Choroid plexus epithelial cell (primary cell): ENCODE results near the gene NYAP1.
"Not testable (repeated sequence)": the region's sequence is repeated elsewhere in the genome, so short reads cannot be mapped to it uniquely, and the experiment has no call there.

Experiments
- DNase-seq: peaks from one replicate; pipeline ENCODE4 v3.0.0-alpha.2; 2010; ENCODE audit warnings: low read depth
- H3K4me3 ChIP-seq: 2 replicates; pipeline ENCODE4 v1.5.1; 2011; ENCODE audit warnings: low read depth, mild to moderate bottlenecking, control low read depth, low read length, moderate library complexity
- TF ChIP-seq, protein P1 (sequence below): conservative IDR thresholded peaks from 2 replicates; pipeline ENCODE4 v1.5.1; 2011; ENCODE audit warnings: low read depth, mild to moderate bottlenecking, control low read depth, inconsistent platforms, low read length, moderate library complexity

Gene NYAP1

GRCh38 chr7:100519580-100519979 is 35.9 kb downstream of the NYAP1 start:
- TF ChIP-seq, protein P1, sequence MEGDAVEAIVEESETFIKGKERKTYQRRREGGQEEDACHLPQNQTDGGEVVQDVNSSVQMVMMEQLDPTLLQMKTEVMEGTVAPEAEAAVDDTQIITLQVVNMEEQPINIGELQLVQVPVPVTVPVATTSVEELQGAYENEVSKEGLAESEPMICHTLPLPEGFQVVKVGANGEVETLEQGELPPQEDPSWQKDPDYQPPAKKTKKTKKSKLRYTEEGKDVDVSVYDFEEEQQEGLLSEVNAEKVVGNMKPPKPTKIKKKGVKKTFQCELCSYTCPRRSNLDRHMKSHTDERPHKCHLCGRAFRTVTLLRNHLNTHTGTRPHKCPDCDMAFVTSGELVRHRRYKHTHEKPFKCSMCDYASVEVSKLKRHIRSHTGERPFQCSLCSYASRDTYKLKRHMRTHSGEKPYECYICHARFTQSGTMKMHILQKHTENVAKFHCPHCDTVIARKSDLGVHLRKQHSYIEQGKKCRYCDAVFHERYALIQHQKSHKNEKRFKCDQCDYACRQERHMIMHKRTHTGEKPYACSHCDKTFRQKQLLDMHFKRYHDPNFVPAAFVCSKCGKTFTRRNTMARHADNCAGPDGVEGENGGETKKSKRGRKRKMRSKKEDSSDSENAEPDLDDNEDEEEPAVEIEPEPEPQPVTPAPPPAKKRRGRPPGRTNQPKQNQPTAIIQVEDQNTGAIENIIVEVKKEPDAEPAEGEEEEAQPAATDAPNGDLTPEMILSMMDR, result no peak
- H3K4me3 ChIP-seq, result no peak overlapping the region
- DNase-seq, result no peak

DNA sequence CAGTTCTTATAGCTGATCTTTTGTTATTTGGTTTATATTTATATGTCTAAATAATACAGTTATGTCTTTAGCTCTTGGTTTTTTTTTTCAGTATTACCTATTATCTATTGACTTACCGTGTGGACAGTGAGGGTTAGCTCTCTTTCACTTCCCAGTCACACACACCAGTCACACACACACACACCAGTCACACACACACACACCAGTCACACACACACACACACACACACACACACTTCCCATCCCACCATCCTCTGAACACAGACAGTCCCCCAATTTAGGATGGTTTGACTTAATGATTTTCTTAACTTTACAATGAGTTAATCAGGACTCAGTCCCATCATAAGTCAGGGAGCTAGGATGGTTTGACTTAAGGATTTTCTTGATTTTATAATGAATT is 36.4 kb downstream of the NYAP1 start:
- H3K4me3 ChIP-seq, result no peak overlapping the region
- TF ChIP-seq, protein P1, result no peak
- no peak for DNase-seq

DNA sequence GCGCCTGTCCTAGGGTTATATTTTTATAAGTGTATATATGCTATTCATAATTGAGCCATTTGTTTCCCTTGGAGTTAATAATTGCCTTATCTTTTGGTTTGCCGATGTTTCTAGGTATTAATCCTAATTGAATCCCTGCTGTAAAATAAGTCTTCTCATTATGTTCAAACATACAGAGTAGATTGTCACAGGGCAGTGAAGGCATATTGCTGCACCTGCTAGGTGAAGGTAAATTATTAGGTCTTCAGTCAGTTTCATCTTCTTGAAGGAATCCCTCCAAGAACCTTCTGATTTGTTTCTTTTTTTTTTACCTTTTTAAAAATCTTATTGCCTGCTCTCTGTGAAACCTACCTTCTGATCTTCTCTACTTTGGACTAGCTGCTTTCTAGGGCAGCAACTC is 37.3 kb downstream of the NYAP1 start:
- TF ChIP-seq, protein P1, result no peak
- no peak for DNase-seq
- no peak overlapping the region for H3K4me3 ChIP-seq

- peak; percentile 20 for DNase-seq
- not testable (repeated sequence) for H3K4me3 ChIP-seq
These were observed 38.3 kb downstream of the NYAP1 start for GRCh38 chr7:100521909-100522593.

- H3K4me3 ChIP-seq, DNase-seq: not testable (repeated sequence)
These were observed 39.5 kb downstream of the NYAP1 start for GRCh38 chr7:100523192-100523591.

DNA sequence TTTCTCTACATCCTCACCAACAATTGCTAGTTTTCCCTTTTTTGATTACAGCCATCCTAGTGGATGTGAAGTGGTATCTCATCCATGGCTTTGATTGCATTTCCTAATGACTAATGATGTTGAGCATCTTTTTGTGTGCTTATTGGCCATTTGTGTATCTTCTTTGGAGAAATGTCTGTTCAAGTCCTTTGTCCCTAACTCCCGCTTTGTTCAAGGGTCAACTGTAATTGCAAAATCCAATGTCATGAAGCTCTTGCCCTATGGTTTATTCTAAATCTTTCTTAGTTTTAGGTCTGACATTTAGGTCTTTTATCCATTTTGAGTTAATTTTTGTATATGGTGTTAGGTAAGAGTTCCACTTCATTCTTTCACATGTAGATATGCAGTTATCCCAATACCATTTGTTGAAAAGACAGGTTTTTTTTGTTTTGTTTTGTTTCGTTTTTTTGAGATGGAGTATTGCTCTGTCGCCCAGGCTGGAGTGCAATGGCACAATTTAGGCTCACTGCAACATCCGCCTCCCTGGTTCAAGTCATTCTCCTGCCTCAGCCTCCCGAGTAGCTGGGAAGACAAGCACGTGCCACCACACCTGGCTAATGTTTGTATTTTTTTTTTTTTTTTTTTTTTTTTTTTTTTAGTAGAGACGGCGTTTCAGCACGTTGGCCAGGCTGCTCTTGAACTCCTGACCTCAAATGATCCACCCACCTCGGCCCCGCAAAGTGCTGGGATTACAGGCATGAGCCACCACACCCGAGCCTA is 44.6 kb downstream of the NYAP1 start:
- DNase-seq, H3K4me3 ChIP-seq: not testable (repeated sequence)

DNA sequence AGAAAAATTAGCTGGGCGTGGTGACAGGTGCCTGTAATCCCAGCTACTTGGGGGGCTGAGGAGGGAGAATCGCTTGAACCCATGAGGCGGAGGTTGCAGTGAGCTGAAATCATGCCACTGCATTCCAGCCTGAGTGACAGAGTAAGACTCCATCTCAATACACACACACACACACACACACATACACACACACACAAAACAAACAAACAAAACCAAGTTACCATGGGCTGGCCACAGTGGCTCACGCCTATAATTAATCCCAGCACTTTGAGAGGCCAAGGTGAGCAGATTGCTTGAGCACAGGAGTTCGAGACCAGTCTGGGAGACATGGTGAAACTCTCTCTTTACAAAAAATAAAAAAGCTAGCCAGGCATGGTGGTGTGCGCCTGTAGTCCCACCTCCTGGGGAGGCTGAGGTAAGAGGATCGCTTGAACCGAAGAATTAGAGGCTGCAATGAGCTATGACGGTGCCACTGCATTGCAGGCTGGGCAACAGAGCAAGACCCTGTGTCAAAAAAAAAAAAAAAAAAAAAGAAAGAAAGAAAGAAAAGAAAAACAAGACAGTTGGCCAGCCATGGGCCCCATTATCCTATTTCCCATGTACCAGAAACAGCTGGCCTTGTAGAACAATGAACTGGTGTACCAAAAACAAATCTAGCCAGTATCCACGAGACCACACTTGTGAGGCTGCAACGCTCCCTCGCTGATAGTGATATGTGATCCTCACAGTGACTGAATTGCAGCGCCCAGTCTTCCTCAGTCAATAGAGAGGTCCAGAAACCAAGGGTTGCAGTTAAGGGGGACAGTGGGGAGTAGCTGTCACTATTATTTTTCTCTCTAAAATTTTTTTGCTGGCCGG is 48.7 kb downstream of the NYAP1 start:
- no peak overlapping the region for H3K4me3 ChIP-seq
- no peak for DNase-seq
- TF ChIP-seq, protein P1, result no peak

GRCh38 chr7:100535982-100536381 is 52.3 kb downstream of the NYAP1 start:
- H3K4me3 ChIP-seq, DNase-seq: not testable (repeated sequence)

DNA sequence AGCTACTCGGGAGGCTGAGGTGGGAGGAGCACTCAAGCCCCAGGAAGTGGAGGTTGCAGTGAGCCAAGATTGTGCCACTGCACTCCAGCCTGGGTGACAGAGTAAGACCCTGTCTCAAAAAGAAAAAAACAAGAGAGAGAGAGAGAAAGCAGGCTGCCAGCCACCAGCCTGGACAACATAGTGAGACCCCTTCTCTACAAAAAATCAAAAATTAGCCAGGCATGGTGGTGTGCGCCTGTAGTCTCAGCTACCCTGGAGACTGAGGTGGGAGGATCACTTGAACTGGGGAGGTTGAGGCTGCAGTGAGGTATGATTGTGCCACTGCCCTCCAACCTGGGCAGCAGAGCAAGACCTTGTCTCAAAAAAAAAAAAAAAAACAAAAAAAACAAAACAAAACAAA is 53.0 kb downstream of the NYAP1 start:
- not testable (repeated sequence) for DNase-seq, H3K4me3 ChIP-seq
